ENCODE results near the gene TPSAB1.

DNA sequence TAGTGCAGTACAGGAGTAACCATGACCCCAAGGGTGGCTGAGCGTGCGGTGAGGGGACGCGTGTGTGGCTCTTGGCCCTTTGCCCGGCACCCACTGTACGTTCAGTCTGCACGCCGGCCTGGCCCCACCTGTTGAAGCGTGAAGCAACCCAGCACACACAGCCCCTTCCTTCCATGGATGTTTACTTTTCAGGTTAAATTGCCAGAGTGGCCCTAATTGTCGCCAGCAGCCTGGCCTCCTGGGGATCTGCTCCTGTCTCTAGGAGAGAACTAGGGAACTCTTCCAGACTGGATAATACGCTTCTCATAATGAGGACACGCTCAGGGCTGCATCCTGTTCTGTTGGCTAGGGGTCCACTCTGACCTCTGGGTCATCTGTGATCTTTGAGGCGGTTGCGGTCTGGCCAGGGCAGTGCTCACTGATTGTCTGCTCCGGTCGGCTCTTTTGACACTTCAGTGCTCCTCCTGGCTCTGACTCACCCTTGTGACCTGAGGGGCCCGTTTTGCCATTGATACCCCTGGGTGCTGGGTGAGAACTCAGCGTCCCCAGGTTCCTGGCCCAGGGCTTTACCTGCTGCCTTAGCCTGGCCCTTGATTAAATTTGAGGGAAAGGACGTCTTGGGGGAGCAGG is 43.2 kb upstream of the TPSAB1 start:
- TF ChIP-seq, protein P1, sequence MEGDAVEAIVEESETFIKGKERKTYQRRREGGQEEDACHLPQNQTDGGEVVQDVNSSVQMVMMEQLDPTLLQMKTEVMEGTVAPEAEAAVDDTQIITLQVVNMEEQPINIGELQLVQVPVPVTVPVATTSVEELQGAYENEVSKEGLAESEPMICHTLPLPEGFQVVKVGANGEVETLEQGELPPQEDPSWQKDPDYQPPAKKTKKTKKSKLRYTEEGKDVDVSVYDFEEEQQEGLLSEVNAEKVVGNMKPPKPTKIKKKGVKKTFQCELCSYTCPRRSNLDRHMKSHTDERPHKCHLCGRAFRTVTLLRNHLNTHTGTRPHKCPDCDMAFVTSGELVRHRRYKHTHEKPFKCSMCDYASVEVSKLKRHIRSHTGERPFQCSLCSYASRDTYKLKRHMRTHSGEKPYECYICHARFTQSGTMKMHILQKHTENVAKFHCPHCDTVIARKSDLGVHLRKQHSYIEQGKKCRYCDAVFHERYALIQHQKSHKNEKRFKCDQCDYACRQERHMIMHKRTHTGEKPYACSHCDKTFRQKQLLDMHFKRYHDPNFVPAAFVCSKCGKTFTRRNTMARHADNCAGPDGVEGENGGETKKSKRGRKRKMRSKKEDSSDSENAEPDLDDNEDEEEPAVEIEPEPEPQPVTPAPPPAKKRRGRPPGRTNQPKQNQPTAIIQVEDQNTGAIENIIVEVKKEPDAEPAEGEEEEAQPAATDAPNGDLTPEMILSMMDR (IDR thresholded peaks at IDR 0.05) = no peak
- TF ChIP-seq POLR2A (IDR thresholded peaks at IDR 0.05) = no peak

Data from Peyer's patch (tissue), 4 donors.